GM19463 (cell line): ENCODE measurements around the gene CNTNAP2.

ENCODE experiments used
- ATAC-seq: cut with Tn5 transposase; IDR thresholded peaks from one replicate; pipeline ENCODE4 v1.9.1; 2021; ENCODE audit warnings: mild to moderate bottlenecking, moderate library complexity; ENCODE audit not compliant: unreplicated experiment

CNTNAP2 gene

DNA sequence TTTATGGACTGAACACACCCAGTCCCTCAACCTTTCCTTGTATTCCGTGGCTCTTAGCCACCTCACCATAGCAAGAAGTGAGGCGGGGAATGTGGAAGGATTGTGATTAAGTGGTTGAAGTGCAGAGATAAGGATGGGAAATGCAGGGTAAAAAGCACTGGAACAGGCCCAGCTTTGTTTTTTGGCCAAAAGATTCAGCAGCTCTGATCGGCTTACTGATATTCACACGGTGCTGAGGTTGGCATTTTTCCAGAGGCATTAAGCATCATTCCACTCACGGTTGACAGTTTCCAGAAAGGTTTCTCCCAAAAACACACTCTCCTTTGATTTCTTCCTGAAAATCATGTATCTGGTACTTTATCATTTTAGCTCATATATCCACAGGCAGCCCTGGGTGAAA, 544.2 kb downstream of the CNTNAP2 start:
- no peak for ATAC-seq

DNA sequence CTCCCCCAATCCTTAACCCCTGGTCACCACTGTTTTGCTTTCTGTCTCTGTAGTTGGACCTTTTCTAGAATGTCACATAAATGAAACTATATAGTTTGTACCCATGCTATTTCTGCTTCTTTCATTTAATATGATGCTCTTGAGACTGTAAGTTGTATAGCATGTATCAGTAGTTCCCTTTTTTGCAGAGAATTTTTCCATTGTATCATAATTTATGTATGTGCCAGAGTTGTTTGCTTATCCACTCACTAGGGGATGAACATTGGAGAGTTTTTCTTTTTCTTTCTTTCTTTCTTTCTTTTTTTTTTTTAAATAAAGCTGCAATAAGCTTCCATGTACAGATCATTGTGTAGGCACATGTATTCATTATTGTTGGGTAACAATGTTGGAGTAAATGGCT, 544.8 kb downstream of the CNTNAP2 start:
- ATAC-seq, result no peak

DNA sequence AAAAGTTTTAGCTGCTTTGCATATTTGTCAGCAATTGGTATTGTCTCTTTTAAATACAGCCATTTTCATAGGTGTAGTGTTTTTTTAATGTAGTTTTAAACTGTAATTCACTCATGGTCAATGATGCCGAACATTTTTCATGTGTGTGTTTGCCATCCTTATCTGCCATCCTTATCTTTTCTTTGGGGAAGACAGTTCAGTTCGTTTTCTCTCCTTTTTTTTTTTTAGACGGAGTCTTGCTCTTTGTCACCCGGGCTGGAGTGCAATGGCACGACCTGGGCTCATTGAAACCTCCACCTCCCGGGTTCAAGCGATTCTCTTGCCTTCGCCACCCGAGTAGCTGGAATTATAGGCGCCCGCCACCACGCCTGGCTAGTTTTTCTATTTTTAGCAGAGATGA, 545.3 kb downstream of the CNTNAP2 start:
- no peak for ATAC-seq

DNA sequence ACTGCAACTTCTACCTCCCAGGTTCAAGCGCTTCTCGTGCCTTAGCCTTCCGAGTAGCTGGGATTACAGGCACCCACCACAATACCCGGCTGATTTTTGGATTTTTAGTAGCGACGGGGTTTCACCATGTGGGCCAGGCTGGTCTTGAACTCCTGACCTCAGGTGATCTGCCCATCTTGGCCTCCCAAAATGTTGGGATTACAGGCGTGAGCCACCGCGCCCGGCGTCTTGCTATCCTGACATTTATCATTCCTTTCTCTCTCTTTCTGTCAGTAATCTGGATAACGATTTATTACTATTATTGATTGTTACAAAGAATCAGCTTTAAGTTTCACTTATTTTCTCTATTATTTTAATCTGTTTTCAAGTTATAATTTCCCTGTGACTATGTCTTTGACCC, 548.4 kb downstream of the CNTNAP2 start:
- ATAC-seq, result no peak

DNA sequence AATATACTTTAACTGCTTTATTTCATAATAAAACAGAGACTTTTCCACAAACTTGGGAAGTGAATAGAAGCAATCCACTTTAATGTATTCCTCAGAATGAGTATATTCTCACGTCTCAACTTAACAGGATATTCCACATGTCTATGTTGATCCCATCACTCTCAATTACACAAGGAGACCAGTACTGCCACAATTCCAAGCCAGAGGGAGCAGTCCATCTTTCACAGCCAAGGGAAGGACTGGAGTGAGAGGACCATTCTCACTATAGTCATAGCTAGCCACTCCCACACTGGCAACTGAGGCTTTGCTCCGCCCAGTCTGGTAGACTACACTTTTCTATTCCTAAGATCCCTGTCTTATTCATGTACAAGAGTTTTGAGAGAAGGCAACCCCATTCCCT, 553.9 kb downstream of the CNTNAP2 start:
- no peak for ATAC-seq

DNA sequence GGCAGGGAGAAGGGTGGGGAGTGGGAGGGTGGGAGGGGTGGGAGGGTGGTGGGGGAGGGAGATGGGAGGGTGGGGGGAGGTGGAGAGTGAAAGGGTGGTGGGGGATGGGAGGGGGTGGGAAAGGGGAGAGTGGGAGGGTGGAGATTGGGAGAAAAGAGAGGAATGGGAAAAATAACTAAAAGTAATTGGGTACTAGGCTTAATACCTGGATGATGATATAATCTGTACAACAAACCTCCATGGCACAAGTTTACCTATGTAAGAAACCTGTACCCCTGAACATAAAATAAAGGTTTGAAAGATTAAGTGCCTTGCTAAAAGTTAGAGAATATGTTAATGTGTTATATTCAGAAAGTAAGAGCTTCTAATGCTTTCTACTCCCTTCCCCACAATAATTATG, 564.9 kb downstream of the CNTNAP2 start:
- ATAC-seq, result no peak

DNA sequence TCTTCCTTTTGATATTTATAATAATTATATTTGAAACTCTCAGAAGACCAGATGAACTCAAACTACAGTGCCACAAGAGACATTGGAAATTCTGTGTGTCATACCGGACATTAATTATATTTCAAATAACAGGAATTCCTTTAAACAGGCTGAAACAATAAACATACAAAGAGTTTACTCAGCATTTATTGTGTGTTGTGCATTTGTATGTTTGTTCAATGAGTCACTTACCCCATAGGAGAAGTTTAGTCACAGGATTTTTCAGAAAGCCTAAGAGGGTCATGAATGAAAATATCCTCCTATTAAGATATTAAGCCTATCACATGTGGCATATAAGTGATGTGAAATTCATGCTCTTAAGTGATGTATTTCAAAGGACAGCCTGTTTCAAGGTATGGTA, 566.8 kb downstream of the CNTNAP2 start:
- ATAC-seq, result no peak

DNA sequence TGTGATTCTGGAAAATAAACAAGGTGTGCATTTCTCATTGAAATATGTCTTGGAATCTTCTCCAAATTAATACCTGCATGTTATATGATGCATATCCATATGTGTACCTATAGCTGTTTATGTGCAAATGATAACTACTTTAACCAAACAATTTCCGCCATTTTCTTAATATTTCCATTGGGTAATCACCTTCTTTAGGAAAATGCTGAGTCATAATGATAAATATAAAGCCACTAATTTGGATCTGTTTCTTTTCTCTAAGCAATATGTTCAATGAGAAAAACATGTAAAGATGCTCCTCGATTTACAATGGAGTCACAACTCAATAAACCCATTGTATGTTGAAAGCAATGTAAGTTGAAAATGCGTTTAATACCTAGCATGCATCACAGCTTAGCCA, 574.4 kb downstream of the CNTNAP2 start:
- ATAC-seq, result no peak

DNA sequence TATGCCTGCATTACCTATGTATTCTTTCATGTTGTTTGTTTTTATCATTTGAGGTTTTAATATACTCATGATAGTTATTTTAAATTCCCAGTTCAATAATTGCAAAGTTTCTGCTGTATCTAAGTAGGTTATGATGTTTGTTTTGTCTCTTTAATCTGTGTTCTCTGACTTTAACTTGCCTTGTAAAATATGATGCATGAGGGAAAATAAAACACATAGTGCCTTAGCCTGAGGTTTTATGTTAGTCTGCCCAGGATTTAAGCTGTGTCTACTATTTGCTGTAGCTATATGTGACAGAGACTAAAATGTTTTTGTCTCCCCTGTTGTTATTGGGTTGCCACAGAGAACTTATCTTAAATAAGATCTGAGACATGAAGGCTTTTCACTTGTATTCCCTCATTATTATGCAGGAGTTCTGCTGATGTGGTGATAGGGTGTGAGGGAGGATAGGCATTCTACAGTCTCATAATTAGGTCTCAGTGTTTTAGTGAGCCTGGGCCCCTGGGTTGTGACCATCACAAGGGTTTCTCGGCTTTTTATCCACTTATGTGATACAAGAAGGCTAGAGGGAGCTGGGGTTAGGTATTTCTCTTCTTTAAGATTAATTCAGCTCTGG, 582.5 kb downstream of the CNTNAP2 start:
- no peak for ATAC-seq

DNA sequence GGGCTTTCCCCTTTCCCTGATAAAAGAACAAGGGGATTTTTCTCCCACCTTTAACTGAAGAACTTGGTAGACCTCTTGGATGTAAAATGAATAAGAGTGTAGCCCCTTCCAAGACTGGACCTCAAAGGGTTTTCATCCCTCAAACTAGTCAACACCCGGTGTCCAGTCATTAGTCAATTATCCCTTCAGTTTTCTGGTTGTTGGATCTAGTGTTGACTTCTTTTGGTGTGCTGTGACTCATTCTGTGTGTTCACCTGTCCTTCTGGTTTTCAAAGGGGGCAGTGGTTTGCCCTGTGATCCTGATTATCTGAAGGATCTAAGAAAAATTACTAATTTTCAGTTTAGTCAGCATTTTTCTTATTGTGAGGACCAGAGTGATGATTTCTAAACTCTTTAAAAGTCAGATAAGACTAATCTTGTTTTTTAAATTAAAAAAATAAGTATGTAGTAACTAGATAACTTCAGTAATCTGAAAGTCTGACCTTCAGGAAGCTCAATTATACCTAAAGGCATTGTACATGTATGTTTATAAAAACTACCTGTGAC, 583.5 kb downstream of the CNTNAP2 start:
- no peak for ATAC-seq

DNA sequence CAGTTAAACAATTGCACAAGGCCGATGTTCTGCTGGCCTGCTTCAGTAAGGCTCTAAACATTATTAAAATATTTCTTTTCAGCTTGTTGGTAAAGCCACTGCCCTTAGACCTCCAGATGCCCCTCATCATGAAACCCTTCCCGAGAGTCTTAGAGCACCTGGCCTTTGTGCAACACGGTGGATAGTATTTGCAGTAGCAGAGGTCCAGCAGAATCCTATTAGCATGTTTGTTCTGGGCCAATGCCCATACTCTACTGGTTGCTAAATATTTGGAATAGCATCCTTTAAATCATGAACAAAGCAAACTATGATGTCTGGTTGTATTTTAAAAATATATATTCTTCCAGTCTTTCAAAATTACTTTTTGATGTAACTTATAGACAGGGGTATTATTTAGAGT, 584.6 kb downstream of the CNTNAP2 start:
- no peak for ATAC-seq

DNA sequence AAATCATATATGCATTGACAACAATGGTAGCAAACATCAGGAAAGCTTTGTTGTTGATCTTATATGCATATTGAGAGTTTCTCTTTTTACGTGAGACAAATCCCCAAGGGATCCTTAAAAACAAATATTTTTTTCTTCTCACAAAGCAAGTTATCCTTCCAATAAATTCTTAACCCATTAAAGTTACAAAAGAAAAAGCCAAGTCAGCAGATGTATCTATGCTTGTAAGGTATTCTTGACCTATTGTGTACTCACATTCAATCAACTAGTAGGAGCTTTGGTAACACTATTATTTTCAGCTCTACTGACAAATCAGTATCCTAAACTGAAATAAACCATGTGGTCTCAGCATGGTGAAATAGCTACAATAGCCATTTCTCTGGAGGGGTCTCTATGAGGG, 586.3 kb downstream of the CNTNAP2 start:
- no peak for ATAC-seq

DNA sequence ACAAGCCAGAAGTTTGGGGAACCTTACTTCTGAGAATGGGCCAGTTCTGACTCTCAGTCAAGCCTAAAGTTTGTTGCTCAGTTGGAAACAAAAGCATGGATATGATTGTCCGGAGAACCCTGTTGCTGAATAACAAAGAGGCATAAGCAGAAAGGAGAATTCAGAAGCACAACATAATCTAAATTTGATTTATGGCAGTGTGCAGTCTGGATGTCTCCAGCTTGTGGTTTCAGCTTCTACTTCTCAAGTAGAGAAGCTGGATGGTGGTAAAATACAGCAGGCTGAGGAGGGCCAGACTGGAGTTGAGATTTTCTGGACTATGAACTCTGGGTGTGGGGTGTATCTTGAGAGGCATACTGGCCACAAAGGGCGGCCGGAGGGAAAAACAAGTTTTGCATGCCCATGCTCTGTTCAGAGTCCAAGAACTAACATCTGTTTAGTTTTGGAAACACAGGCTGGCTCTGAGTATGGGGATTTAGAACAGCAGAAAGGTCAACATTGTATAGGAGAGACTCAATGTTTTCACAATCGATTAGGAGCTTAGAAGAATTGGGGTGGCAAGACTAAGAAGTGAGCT, 592.9 kb downstream of the CNTNAP2 start:
- ATAC-seq, result no peak

DNA sequence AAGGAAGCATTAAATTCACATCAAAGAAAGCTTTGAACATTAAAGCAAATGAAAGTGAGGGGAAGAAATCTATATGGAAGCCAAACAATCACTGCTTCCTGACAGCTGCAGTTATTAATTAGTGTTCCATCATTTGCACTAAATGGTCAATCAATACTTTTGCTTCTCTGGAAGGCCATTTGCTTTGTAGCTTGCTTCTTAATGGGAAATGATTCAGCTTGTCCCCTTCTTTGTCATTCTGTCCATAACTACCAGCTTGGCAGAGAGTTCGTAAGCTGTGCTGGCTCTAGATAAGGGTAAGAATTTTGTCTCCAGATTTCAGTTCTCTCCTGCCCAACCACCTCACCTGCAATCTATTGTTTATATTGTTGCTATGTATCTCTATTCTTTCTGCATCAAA, 596.6 kb downstream of the CNTNAP2 start:
- no peak for ATAC-seq

DNA sequence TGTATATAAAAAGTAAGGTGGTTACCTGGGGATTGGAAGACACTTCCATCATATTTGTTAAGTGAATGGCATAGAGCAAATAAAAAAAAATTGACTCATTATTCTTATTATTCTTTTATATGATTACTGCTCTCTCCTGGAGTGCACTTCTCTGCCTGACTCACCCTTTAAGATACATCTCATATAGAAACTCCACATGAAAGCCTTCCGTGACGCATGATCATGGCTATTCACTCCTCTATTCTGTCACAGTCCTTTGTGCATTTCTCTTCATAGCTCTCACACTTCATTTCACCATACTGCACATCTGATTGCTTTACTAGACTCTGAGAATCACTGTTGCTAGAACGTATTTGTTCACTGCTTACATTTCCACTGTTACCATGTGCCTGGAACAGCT, 597.3 kb downstream of the CNTNAP2 start:
- no peak for ATAC-seq

DNA sequence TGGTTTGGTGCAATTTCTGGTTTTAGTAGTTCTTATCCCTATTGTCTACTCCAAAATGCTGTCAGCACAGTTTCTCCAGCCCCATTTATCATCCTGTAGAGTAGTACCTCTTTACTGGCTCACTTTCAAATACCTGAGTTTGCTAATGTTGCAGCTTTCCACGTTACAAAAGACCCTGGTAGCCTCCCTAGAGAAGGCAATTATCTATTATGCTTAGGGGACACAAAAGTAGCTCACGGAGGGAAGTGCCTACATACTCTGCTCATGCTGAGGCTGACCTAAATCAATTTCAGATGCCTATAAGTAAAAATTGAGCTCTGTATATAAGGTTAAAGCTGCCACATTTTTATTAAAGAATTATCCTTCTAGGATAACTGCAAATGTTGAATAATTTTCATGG, 603.6 kb downstream of the CNTNAP2 start:
- ATAC-seq, result no peak

DNA sequence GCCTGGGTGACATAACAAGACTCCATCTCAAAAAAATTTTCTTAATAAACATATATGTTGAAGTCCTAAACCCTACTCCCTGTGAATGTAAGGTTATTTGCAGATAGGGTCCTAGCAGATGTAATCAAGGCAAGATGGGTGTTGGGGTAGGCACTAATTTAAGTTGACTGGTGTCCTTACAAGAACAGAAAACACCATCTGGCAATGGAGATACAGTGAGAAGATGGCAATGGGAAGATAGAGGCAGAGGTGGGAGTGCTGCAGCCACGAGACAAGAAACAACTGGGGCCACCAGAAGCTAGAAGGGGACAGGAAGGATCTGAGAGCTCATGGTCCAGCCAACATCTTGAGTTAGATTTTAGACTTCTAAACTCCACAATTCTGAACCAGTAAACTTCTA, 606.4 kb downstream of the CNTNAP2 start:
- no peak for ATAC-seq

DNA sequence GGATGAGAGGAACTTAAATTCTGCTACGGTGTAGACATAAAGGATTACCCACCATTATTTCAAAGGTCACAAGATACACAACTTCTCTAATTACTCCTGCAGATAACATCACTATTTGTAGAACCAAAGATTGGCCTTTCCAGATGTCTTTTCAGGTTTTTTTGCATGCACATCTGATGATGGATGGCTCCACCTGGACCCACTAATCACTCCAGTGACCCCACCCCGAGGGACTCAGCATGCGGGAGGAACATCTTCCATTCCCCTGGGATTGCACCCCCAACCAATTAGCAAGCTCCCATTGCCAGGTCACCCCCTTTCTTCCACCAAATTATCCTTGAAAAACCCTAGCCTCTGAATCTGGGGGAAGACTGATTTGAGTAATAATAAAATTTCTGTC, 608.9 kb downstream of the CNTNAP2 start:
- no peak for ATAC-seq

DNA sequence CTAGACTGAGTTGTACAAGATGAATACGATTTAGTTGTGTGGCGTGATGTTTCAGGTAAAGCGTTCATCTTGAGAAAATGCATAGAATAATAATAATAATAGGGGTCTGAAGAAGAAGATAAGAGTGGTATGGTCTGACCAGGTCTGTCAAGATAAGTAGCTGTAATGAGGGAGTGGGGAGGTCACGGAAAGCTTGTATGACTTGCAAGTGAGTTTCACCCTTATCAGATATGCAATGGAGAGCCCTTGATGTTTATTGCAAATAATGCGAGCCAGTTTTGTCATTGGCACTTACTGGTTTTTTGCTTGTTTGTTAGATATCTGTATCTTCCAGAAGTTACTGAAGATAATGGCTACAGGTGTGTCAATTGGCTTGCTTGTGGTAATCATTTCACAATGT, 611.5 kb downstream of the CNTNAP2 start:
- no peak for ATAC-seq

DNA sequence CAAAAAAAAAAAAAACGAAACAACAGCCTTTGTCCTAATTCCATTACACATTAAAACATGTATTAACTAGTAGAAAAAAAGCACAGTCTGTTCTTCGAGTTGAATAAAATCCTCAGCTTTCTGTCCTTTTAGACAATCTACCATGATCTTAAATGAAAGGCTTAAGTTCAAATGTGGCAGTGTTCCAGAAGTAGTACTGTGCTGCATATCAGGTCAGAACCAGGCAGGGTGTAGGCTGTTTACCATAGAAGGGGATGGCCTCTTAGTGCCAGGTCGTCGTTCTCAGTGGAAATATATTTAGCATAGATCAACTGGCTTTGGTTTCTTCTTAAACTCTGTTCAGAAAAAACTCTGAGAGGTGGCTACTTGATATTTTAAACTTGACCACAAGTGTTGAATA, 612.0 kb downstream of the CNTNAP2 start:
- ATAC-seq, result no peak

DNA sequence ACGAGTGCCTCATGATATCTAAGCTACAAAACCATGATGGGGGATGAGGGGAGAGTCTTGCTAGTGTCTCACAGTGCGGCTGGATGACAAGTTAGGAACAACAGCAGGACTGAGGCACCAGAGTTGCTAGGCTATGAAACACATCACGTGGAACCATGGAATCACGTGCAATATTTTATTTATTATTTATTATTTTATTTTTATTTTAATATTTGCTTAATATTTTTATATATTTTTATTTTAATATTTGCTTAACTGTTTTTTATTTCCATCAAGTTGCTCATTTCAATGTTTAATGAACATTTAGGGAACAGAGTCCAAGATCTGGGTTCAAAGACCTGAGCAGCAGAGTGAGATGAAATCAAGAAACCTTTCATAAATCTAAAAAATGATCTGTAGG, 614.6 kb downstream of the CNTNAP2 start:
- ATAC-seq, result no peak

DNA sequence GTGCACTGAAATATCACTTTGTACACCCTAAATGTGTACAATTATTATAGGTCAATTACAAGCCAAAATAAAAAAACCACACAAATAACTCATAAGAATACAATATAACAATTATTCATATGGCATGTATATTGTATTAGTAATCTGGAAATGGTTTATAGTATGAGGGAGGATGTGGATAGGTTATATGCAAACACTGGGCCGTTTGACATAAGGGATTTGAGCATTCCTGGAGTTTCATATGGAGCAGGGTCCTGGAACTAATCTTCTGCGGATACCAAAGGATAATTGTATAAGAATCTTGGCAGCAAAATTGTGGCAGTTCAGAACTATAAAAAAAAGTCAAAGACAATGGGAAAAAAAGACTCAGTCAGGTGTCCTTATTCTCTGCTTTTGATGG, 619.4 kb downstream of the CNTNAP2 start:
- ATAC-seq, result no peak
